T follicular helper cell (primary cell): ENCODE data around the gene LOC128125822.
A peak's percentile ranks its signal among the peaks of the same experiment; 100 is the strongest.
"Not testable (repeated sequence)": the region's sequence is repeated elsewhere in the genome, so short reads cannot be mapped to it uniquely, and the experiment has no call there.

Experiments used
- DNase-seq: peaks from one replicate; pipeline ENCODE4 v3.0.0-alpha.2; 2020; ENCODE audit warnings: low read depth

The LOC128125822 gene

DNA sequence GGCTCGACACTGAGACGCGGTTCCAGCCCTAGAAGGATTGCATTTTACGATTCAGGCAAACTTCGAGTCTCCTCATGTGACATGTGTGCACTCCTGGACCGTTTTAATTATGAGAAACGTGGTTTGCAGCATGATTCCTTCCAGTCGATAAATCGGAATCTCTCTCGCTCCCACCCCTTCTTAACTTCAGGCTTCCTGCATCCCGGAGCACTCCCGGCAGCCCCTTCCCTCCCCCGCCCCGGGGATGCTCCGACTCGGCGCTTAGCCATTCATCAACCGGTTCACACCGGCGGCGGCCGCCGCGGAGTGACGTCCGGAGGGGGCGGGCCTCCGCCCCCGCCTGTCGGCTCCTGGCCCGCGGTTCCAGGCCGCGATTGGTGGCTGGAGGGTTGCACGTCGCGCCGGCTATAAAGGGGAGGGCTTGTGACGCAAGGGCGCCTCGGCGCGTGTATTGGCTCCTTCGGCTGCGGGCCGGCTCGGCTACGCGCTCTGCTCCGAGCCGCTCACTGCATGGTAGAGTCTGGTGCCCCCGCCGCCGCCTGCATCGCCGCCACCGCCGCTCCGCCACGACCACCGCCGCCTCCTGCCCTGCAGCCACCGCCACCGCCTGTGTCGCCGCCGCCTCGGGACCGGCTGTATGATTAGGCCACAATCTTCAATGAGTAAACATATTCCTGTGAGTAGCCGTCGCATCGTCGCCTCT is at the start of gene LOC128125822, which contains the start of gene PTP4A1:
Gene LOC128125822, plus strand, starts transcription at position 437 of the 703 bp plus-strand sequence.
Gene PTP4A1, plus strand, starts transcription at position 437 of the 703 bp plus-strand sequence. CDS start 4,401 bp downstream, outside the sequence.
- DNase-seq: peak; percentile 96

DNA sequence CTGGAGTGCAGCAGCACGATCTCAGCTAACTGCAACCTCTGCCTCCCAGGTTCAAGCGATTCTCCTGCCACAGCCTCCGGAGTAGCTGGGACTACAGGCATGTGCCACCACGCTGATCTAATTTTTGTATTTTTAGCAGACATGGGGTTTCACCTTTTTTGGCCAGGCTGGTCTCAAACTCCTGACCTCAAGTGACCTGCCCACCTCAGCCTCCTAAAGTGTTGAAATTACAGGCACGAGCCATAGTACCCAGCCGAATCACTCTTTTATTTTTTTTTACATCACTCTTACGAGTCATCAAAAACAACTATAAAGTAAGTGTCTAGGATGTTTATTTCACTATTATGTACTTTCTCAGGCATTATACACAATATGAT is 49.4 kb upstream of the LOC128125822 start:
- DNase-seq: not testable (repeated sequence)

DNA sequence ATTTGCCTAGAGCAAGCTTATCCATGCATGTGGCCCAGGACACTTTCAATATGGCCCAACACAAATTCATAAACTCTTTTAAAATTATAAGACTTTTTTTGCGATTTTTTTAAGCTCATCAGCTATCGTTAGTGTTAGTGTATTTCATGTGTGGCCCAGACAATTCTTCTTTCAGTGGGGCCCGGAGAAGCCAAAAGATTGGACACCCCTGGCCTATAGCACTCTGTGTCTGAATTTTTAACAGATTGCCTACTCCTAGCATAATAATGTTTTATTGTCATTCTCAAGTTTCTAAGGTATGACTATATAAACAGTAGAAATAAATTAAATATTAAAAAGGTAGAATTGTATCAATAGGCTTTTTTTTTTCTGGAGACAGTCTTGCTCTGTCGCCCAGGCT is 48.6 kb upstream of the LOC128125822 start:
- no peak for DNase-seq

DNA sequence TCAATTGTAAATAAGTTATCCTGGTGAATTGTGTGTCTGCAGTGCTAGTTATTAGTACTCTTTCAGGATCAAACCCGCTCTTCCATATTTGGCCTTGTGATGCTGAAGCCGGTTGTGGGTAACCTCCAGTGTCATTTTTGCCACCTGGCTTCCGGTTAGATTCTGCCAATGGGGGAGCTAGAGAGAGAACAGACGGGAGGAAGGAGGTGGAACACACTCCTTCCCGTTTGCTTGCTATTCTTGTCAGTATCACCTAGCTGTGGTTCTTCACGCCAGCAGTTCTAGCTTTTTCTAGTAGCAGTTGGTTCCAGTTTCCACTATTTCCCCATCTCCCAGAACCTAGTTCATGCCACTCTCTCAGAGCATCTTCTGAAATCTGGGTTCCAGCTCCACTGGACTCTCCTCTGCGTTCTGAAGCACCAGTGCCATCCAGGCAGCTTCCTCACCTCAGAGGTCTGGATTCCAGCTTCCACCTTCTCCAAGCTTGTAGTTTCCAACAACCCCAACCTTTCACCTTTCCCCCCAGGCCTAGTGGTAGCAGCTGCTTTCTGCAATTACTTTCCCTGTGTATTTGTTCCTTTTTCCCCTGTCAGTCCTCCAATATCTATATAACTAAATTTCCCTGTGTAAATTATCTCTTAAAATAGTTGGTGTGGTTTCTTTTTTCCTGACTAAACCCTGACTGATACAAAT is 46.9 kb upstream of the LOC128125822 start:
- DNase-seq: no peak

DNA sequence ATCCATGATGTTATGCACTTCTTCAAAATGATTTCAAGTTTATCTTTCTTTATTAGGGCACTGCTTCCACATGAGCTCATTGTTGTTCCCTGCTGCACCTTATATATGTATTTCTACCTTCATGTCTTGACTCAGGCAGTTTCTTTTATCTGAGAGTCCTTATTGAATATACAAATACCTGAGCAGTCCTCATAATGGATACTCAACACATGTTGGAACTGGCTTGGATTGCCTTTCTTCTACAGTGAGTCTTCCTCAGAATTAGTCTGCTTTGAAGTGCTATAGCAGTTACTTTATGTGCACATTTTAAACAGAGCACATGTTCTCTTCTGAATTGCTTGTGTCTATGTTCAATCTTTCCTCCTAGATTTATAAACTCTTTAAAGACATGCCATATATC is 45.3 kb upstream of the LOC128125822 start:
- DNase-seq: no peak

DNA sequence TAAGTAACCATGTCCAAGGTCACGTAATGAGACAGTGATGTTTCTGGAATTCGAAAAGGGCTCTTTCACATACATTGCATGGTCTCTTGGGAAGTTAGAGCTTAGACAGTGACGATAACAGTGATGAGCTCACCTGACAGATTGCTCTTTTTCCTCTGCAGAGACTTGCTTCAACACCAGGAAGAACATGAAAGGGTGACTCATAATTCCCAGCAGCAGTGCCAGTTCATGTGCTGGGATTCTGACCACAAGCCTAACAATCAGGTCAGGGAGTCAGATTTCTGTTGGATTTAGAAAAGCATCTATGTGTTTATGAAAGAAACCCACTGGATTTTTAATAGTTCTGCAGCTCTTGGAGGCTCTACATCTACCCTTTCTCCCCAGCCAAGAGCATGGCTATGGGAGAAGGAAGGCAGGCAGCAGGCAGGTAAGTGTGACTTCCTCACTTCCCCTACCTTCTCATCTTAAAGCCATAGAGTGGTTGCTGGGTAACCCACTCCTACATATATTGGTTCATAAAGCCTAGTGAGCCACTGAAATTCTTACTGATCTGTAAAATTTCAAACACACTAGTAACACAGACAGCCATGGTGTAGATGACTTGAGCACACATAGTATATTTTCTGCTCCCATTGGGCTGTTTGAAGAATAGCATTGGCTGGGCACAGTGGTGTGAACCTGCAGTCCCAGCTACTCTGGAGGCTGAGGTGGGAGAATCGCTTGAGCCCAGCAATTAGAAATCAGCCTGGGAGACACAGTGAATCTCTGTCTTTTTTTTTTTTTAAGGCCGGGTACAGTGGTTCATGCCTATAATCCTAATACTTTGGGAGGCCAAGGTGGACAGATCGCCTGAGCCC is 44.4 kb upstream of the LOC128125822 start:
- no peak for DNase-seq

DNA sequence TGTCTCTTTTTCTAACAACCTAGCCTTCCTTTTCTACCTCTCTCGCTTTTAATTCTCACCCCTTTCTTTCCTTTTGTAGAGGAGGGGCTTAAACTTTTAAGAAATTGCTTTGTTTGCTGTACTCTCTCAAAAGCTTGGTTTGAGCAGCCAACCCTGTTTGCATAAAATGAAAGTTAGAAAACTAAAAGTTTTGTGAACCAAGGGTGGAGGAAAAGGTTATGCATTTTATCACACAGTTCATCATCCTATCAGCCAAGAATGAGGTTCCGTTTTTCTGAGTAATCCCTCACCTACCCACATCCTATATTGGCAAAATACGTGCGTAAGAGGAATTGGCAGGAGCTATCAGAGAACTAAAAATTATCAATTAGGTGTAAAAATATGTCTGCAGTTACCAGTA is 42.8 kb upstream of the LOC128125822 start:
- DNase-seq: no peak

DNA sequence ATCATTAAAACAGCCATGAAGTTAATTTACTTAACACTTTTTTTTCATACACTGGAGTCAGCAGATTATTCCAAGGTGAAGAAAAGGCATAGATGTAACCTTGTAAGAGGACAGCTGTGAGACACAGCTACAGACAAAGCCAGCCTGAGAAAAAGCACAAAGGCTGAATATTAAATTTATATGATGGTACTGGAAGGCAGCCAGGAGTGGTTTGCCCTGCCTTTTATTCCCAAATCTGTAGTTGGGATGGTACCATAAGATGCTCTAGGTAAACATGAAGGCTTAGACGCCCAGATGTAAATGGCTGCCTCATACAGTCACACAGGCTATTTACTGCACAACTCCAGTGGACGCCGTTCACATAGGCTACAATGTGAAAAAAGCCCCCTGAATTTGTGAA is 42.1 kb upstream of the LOC128125822 start:
- DNase-seq: no peak

DNA sequence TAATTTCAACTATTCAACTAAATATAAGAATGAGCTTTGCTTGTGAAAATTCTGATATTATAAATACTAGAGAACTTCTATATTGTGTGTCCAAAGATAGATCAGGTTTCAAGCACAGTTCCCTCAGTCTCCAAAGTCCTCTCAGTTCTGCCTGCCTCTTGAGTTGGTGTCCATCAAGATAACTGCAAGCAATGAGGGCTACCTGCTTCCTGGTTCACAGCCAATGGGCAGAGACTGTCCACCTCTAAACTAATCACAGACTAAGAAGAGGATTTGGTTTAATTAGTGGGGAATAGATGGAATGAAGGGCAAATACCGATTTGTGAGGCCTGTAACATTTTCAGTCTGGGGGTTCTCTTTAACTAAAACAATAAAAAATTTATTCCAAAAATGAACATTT is 41.3 kb upstream of the LOC128125822 start:
- no peak for DNase-seq

DNA sequence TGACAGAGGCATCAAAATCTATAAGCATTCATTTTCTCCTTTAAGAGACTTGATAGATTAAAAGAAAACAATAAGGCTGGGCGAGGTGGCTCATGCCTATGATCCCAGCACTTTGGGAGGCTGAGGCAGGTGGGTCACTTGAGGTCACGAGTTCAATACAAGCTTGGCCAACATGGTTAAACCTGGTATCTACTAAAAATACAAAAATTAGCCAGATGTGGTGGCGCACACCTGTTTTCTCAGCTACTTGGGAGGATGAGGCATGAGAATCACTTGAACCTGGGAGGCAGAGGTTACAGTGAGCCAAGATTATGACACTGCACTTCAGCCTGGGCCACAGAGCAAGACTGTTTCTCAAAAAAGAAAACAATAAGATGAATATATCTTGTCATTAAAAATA is 39.3 kb upstream of the LOC128125822 start:
- no peak for DNase-seq

DNA sequence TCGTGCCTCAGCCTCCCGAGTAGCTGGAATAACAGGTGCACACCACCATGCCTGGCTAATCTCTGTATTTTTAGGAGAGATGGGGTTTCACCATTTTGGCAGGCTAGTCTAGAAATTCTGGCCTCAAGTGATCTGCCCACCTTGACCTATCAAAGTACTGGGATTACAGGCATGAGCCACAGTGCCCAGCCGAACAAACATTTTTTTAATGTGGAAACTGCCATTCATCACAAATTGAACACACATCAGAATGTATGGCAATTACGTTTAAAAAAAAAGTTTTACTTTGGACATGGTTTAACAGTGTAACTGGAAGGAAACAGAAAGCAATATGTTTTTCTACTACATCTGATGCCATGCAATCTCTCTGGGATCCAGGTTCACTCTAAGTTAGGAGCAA is 38.3 kb upstream of the LOC128125822 start:
- no peak for DNase-seq

DNA sequence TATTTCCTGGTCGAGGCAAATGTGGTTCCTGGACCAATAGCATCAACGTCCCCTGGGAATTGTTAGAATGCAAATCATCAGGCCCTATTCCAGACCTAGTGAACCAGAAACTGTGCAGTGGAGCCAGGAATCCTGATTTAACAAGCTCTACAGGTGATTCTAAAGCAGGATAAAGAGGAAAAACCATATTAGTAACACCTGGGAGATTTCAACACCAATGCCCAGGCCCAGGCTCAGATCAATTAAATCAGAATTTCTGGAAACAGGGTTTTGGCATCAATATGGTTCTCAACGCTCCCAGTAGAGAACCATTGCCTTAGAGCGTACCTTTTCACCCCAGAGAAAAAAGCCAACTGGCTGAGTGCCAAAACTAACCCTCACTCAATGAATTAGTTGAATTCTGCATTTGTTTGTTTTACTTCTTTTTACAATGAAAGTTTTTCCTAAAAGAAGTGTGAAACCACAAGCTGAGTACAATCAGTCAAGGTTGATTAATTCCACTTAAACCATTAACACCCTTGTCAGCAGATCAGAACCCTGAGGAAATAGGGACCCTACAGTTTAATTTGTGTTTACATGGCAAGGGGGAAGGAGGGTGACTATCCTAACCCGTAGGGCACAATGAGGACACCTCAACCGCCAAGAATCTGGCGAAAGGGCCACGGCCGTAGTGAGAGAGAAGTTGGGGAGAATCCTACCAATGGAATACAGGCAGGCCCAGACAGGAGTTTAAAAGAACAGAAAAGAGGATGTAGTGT is 34.9 kb upstream of the LOC128125822 start:
- DNase-seq: no peak

DNA sequence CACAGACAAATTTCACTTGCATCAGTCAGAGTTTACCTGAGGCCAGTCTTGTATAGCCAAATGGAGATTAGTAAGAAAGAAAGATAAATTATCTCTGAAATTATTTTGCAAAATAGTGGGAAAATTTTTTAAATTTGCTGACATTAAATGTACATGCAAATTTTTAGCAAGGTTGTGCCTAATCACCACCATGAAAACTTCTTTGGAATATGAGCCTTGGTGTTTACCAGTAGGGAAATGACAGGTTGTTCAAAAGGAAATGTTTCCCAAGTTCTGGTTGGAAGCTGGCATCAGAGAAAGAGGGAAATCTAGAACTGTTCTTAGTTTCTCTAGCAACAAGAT is 34.4 kb upstream of the LOC128125822 start:
- DNase-seq: no peak

DNA sequence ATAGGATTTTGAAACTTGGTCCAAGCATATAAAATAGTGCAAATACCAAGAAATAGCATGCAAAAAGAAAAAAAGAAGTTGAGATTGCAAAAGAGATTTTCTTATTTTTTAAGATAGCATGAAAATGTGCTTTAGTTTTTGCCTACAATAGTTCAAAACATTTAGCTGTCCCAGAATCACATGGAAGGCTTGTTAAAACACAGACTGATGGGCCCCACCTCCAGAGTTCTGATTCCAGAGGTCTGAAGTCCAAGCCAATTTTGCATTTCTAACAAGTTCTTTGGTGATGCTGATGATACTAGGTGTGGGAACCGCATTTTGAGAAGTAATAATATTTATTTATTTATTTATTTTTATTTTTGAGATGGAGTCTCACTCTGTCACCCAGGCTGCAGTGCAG is 33.7 kb upstream of the LOC128125822 start:
- DNase-seq: no peak

DNA sequence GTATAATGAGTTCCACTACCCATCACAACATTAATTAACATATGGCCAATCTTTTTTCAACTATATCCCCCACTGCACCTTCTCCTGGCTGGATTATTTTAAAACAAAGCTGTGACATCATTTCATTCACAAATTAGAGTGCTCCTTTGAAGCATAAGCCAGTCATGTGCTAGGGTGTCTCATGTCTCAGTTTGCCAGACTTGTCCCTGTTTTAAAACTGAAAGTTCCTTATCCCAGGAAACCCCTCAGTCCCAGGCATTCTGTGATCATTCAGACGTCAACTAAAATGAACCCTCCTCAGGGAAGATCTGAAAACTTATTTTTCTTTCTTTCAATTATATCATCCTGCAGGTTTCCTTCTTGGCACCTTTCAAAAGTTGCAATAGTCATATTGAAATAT is 29.3 kb upstream of the LOC128125822 start:
- no peak for DNase-seq

DNA sequence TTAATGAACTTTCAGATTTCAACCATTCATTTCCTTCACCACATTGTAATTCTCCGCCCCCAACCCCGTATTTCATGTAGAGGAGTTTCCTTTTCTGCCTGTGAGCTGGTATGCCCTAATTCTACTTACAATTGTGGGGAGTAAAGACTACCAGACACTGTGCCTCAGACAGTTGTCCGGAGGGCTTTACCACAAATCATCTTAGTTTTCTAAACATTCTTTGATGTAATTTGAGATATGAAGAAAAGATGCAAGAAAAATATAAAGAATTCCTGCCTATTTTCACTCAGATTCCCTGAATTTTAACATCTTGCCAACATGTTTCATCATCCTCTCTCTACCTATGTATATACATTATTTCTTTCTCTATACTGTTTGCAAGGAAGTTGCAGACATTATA is 28.3 kb upstream of the LOC128125822 start:
- no peak for DNase-seq

DNA sequence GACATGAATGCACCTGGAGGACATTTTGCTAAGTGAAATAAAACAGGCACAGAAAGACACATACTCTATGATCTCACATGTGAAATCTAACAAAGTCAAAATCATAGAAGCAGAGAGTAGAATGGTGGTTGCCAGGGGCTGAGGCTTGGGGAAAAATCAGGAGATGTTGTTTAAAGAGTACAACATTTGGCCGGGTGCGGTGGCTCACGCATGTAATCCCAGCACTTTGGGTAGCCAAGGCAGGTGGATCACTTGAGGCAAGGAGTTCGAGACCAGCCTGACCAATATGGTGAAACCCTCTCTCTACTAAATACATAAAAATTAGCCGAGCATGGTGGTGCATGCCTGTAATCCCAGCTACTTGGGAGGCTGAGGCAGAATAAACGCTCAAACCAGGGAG is 26.0 kb upstream of the LOC128125822 start:
- DNase-seq: no peak

DNA sequence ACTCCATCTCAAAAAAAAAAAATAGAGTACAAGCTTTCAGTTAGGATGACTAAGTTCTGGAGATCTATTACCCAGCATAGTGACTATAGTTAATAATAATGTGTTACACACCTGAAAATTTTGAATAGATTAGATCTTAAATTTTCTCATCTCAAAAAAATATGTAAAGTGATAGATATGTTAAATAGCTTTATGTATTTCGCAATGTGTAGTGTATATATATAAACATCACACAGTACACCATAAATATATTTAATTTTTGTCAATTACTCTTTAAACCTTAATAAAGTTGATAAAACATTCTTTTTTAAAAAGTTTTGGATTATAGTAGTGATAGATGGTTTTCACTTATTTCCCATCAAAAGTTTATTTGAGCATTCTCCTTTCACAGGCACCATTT is 25.6 kb upstream of the LOC128125822 start:
- DNase-seq: no peak

DNA sequence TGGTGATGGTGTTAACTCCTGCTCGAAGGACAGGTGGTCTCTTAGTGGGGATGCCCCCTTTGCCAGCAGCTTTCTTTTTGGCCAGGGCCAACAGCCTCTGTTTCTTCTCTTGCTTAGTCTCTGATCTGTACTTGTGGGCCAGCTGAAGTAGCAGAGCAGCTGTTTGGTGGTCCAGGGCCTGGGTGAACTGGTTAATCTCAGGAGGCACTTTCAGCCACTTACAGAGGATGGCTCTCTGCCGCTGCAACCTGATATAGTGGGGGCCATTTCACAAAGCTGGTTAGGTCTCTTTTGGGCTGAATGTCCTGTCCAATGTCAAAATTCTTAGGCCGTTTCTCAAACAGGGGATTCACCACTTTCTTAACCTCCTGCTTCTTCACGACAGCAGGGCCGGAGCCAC is 23.2 kb upstream of the LOC128125822 start:
- no peak for DNase-seq

DNA sequence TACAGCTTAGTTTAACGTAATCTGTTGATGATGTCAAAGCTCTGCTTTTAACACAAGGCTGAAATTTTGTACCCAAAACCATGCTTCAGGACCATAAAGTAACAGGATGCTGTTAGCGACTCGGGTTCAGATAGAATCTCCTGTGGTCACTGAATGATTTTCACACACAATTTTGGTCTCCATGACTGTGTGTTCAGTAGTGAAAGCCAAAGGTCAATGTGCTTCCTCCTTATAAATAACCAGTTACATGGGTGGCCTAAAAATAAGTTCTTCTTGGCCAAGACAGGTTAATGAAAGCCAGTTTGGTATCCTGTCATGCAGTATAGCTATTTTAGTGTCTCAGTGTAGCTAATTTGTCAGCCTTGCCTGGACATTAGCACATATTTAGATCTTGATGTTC is 19.1 kb upstream of the LOC128125822 start:
- DNase-seq: no peak

DNA sequence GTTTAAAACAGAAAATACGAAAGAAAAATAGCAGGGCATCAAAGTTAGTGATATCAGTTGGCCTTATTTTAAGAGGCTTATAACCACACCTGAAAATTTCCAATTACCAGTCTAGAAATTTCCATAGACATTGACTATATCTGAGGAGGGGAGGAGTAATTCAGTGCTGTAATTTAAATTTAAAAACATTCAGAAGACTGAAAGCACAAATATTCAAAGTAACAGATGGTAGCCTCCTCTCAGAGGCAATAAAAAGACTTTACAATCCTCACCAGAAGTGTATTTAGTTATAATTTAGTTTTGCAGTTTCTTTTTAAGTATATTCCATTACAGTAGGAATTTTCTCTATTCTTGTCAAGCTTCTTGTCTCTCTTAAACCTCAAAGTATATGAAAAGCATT is 18.4 kb upstream of the LOC128125822 start:
- DNase-seq: no peak

DNA sequence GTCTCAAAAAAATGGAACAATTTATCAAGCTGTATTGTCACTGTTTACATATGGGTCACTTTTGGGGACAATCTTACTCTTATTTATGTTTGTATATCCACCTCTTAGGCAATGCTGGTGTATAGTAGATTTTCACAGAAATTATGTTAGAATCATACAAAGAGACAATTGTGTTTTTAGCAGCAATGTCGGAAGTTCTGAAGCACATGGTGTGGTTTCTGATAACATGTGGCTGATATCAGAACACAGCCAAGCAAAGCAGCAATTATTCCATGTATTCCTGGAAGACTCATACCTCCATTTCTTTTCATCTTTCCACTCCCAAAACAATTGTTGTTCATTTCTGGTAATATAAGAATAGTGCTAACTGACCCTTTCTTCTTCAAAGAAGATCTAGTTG is 17.5 kb upstream of the LOC128125822 start:
- no peak for DNase-seq
